Adrenal gland (tissue), 5 donors: ENCODE results near the gene TMEM191C.
"Not testable (repeated sequence)": the region's sequence is repeated elsewhere in the genome, so short reads cannot be mapped to it uniquely, and the experiment has no call there.

Experiments used
- CTCF ChIP-seq, 6 experiments: fragments of 450-650 bp in 4 of 6; fragments of 200-600 bp in 2 of 6; sonication (generic) in 1 of 6; IDR thresholded peaks; 1 replicate in 5 of 6; 2 replicates in 1 of 6; pipeline versions ENCODE4 v1.5.1 to v1.8.0; 2016 to 2021; ENCODE audit warnings: antibody characterized with exemption in 6 of 6, mild to moderate bottlenecking in 2 of 6, moderate library complexity in 1 of 6
- POLR2A ChIP-seq, 2 donors: fragments of 450-650 bp; IDR thresholded peaks; one replicate each; pipeline ENCODE4 v1.6.1; 2017; ENCODE audit warnings: antibody characterized with exemption in 2 of 2, mild to moderate bottlenecking in 2 of 2, moderate library complexity in 1 of 2
- donor health status: DM: no; HTN: no; CAD: no.

DNA sequence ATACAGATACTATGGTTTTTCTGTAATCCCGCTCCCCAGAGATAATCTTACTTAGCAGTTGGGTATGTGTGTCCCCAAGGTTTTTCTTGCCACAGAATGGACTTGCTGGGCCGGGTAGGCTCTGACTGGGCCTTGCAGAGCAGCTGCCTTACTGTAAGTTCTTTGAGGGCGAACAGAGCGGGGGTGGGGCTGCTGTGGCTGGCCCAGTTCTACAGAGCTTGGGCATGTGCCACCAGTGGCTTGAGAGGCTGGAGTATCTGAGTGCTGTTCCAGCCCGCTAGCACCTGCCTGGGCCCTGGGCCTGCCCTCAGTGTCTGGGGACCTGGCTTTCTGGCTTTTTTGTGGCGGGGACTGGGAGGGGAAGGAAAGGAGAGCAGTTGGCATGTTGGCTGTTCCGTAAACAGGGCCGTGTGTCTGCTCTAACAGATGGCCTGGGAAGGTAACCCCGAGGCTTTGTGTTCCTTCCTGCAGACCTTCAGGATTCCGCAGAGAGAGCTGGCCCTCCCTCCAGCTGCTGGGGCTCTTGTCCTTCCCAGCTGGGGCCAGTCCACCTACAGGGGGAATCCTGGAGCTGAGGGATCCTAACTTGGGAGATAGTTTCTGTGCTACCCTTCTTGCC lies 27.1 kb upstream of the TMEM191C start:
- TF ChIP-seq CTCF, POLR2A (IDR thresholded peaks at IDR 0.05): not testable (repeated sequence)
